GM12891 (cell line): ENCODE results near the gene SNAPC3.

Source experiments
- PAX5 ChIP-seq: IDR thresholded peaks from 2 replicates; pipeline ENCODE4 v1.6.1; 2011; ENCODE audit warnings: low read length, moderate library complexity, mild to moderate bottlenecking; ENCODE audit not compliant: insufficient read depth, severe bottlenecking
- POLR2A ChIP-seq: IDR thresholded peaks from 2 replicates; pipeline ENCODE4 v1.6.1; 2011; ENCODE audit warnings: low read depth, low read length, control low read depth
- POLR2AphosphoS5 ChIP-seq: IDR thresholded peaks from 2 replicates; pipeline ENCODE4 v1.6.1; 2011; ENCODE audit warnings: low read depth, low read length, control low read depth
- POU2F2 ChIP-seq: IDR thresholded peaks from 2 replicates; pipeline ENCODE4 v1.6.1; 2011; ENCODE audit warnings: low read depth, mild to moderate bottlenecking, control low read depth, low read length, moderate library complexity
- SPI1 ChIP-seq: IDR thresholded peaks from 2 replicates; pipeline ENCODE4 v1.6.1; 2011; ENCODE audit warnings: low read depth, low read length, control low read depth
- TAF1 ChIP-seq: IDR thresholded peaks from 2 replicates; pipeline ENCODE4 v1.6.1; 2011; ENCODE audit warnings: low read depth, low read length, control low read depth

- TF ChIP-seq POLR2A (no peak; the same call in 1 of the 2 replicates), TAF1 (no peak), POLR2AphosphoS5 (no peak; the same call in none of the 2 replicates), PAX5 (no peak), POU2F2 (no peak), SPI1 (no peak)
Observed at GRCh38 chr9:15509931-15510788, 87.5 kb downstream of the SNAPC3 start.
